DND-41 (cell line): ENCODE results near the gene TAF4.
"Not testable (repeated sequence)": the region's sequence is repeated elsewhere in the genome, so short reads cannot be mapped to it uniquely, and the experiment has no call there.

Experiments used
- ATAC-seq: fragments of 200-7000 bp; cut with Tn5 transposase; 3 replicates; pipeline ENCODE4 v1.9.1; 2021; ENCODE audit warnings: low read depth; ENCODE audit not compliant: insufficient read depth
- DNase-seq: peaks from one replicate; pipeline ENCODE4 v3.0.0-alpha.2; 2020
- H2AFZ ChIP-seq: 2 replicates; pipeline ENCODE4 v1.6.0; 2012; ENCODE audit warnings: low read depth, low read length
- H3K27ac ChIP-seq: 2 replicates; pipeline ENCODE4 v1.5.1; 2012; ENCODE audit warnings: low read length, inconsistent platforms
- H3K27me3 ChIP-seq: fragments of 200-600 bp; sonication (generic); 2 replicates; pipeline ENCODE4 v1.6.0; 2012; ENCODE audit warnings: low read length, mild to moderate bottlenecking, inconsistent platforms; ENCODE audit not compliant: insufficient read depth, poor library complexity
- H3K36me3 ChIP-seq: 2 replicates; pipeline ENCODE4 v1.5.1; 2012; ENCODE audit warnings: low read length, inconsistent platforms; ENCODE audit not compliant: insufficient read depth
- H3K4me1 ChIP-seq: 2 replicates; pipeline ENCODE4 v1.5.1; 2012; ENCODE audit warnings: mild to moderate bottlenecking, low read length; ENCODE audit not compliant: insufficient read depth
- H3K4me2 ChIP-seq: 2 replicates; pipeline ENCODE4 v1.6.0; 2012; ENCODE audit warnings: mild to moderate bottlenecking, moderate library complexity, low read length, inconsistent platforms; ENCODE audit not compliant: insufficient read depth
- H3K4me3 ChIP-seq, 2 experiments: fragments of 200-600 bp in 1 of 2; shearing (Covaris generic) in 1 of 2; 2 replicates each; pipeline ENCODE4 v1.5.1; 2012 to 2016; ENCODE audit warnings: inconsistent platforms in 2 of 2, low read length in 2 of 2, mild to moderate bottlenecking in 2 of 2, low read depth in 1 of 2, moderate library complexity in 1 of 2
- H3K79me2 ChIP-seq: 2 replicates; pipeline ENCODE4 v1.6.0; 2012; ENCODE audit warnings: low read length, inconsistent platforms; ENCODE audit not compliant: insufficient read depth
- H3K9ac ChIP-seq: 2 replicates; pipeline ENCODE4 v1.6.0; 2012; ENCODE audit warnings: low read depth, mild to moderate bottlenecking, inconsistent platforms, low read length, moderate library complexity
- H3K9me3 ChIP-seq: 2 replicates; pipeline ENCODE4 v1.5.1; 2012; ENCODE audit warnings: low read length, moderate library complexity, mild to moderate bottlenecking, inconsistent platforms; ENCODE audit not compliant: insufficient read depth, severe bottlenecking
- H4K20me1 ChIP-seq: 2 replicates; pipeline ENCODE4 v1.6.0; 2012; ENCODE audit warnings: low read length; ENCODE audit not compliant: insufficient read depth
- CTCF ChIP-seq: IDR thresholded peaks from 2 replicates; pipeline ENCODE4 v1.5.1; 2012; ENCODE audit warnings: borderline replicate concordance, low read length, moderate library complexity, mild to moderate bottlenecking; ENCODE audit not compliant: poor library complexity, severe bottlenecking; ENCODE audit errors: extremely low read depth
- EZH2 ChIP-seq: IDR thresholded peaks from 3 replicates; pipeline ENCODE4 v1.6.1; 2012; ENCODE audit warnings: borderline replicate concordance, low read depth, mild to moderate bottlenecking, moderate library complexity, low read length, inconsistent platforms; ENCODE audit not compliant: severe bottlenecking

The TAF4 gene

GRCh38 chr20:61949363-61949713, 116.3 kb downstream of the TAF4 start:
- no peaks in the 10 kb centered on the region for H3K4me1 ChIP-seq
- no peak overlapping the region for H3K27ac ChIP-seq
- no peak for DNase-seq
- no peak overlapping the region for H3K9ac ChIP-seq
- H3K4me2 ChIP-seq = no peak overlapping the region
- no peak overlapping the region for H2AFZ ChIP-seq
- H3K79me2 ChIP-seq = no peaks in the 10 kb centered on the region
- TF ChIP-seq EZH2 (no peak), CTCF (no peak)
- H3K27me3 ChIP-seq = no peaks in the 10 kb centered on the region
- no peaks in the 10 kb centered on the region for H3K36me3 ChIP-seq
- ATAC-seq = no peak
- peaks cover 20% of the 10 kb centered on the region for H4K20me1 ChIP-seq
- H3K9me3 ChIP-seq = no peaks in the 10 kb centered on the region
- H3K4me3 ChIP-seq = no peak overlapping the region

GRCh38 chr20:61948586-61949362, 116.9 kb downstream of the TAF4 start:
- no peak for TF ChIP-seq EZH2
- TF ChIP-seq CTCF = no peak
- Histone ChIP-seq H2AFZ (no peak overlapping the region), H3K4me3 (no peak overlapping the region), H3K27me3 (no peaks in the 10 kb centered on the region), H3K4me1 (no peaks in the 10 kb centered on the region), H3K36me3 (no peaks in the 10 kb centered on the region), H3K27ac (no peak overlapping the region), H4K20me1 (peaks cover 20% of the 10 kb centered on the region), H3K79me2 (no peaks in the 10 kb centered on the region), H3K4me2 (no peak overlapping the region), H3K9me3 (no peaks in the 10 kb centered on the region), H3K9ac (no peak overlapping the region)
- ATAC-seq = no peak
- DNase-seq = no peak

GRCh38 chr20:61948056-61948455, 117.6 kb downstream of the TAF4 start:
- not testable (repeated sequence) for H3K9ac ChIP-seq, H2AFZ ChIP-seq, ATAC-seq, H3K79me2 ChIP-seq, H3K36me3 ChIP-seq, H3K4me3 ChIP-seq, H3K27me3 ChIP-seq, H3K4me2 ChIP-seq, H3K9me3 ChIP-seq, H3K27ac ChIP-seq, H3K4me1 ChIP-seq, DNase-seq
- H4K20me1 ChIP-seq = peaks cover 17% of the 10 kb centered on the region

DNA sequence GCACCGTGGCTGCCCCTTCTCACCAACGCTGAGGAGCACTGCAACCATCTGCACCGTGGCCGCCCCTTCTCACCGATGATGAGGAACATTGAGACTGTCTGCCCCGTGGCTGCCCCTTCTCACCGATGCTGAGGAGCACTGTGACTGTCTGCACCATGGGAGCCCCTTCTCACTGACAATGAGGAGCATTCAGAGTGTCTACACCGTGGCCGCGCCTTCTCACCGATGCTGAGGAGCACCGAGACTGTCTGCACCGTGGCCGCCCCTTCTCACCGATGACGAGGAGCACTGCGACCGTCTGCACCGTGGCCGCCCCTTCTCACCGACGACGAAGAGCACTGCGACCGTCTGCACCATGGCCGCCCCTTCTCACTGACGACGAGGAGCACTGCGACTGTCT, 120.2 kb downstream of the TAF4 start:
- not testable (repeated sequence) for ATAC-seq, H3K9ac ChIP-seq, H3K9me3 ChIP-seq, H3K79me2 ChIP-seq, H3K4me2 ChIP-seq, H3K27me3 ChIP-seq, DNase-seq, H3K27ac ChIP-seq, H3K4me3 ChIP-seq, H3K4me1 ChIP-seq, H2AFZ ChIP-seq, H3K36me3 ChIP-seq
- peaks cover 11% of the 10 kb centered on the region; the same call in 1 of the 2 replicates for H4K20me1 ChIP-seq

- H3K4me3 ChIP-seq, H3K4me1 ChIP-seq, H3K27ac ChIP-seq, H3K9ac ChIP-seq, H3K4me2 ChIP-seq, H3K9me3 ChIP-seq, H3K79me2 ChIP-seq, ATAC-seq, DNase-seq, H3K36me3 ChIP-seq, H2AFZ ChIP-seq, H4K20me1 ChIP-seq, H3K27me3 ChIP-seq: not testable (repeated sequence)
Measured at GRCh38 chr20:61944967-61945366, 120.7 kb downstream of the TAF4 start.
